Prostate gland (tissue), 2 donors: ENCODE measurements around the gene STK17B. TPM values are rescaled to one million over a fixed set of nuclear protein-coding genes. Genes with fewer than 3 reads are reported as not detected.

Source experiments
- DNase-seq: peaks from one replicate; pipeline ENCODE4 v3.0.0-alpha.2; 2019; ENCODE audit warnings: low spot score
- H3K27ac ChIP-seq, 2 donors: fragments of 200-600 bp; sonication (generic); 2 replicates each; pipeline ENCODE4 v1.5.1; 2017 to 2019
- H3K27me3 ChIP-seq: fragments of 200-600 bp; sonication (generic); replicated peaks from 2 replicates; pipeline ENCODE4 v1.5.1; 2019; ENCODE audit not compliant: insufficient read depth
- H3K36me3 ChIP-seq, 2 donors: fragments of 200-600 bp; sonication (generic); 1 replicate in 1 of 2; 2 replicates in 1 of 2; pipeline versions ENCODE4 v1.5.1 to v1.8.1; 2017 to 2019
- H3K4me1 ChIP-seq: fragments of 200-600 bp; sonication (generic); replicated peaks from 2 replicates; pipeline ENCODE4 v1.5.1; 2019
- H3K4me3 ChIP-seq, 2 donors: fragments of 200-600 bp; sonication (generic); 2 replicates each; pipeline ENCODE4 v1.5.1; 2017 to 2019
- H3K9me3 ChIP-seq: fragments of 200-600 bp; sonication (generic); 2 replicates; pipeline ENCODE4 v1.5.1; 2017
- CTCF ChIP-seq, 4 experiments: fragments of 200-600 bp in 2 of 4; fragments of 450-650 bp in 2 of 4; sonication (generic) in 2 of 4; IDR thresholded peaks; 1 replicate in 3 of 4; 2 replicates in 1 of 4; pipeline ENCODE4 v1.5.1; 2016 to 2019; ENCODE audit warnings: antibody characterized with exemption in 4 of 4, mild to moderate bottlenecking in 2 of 4, moderate library complexity in 2 of 4
- POLR2A ChIP-seq: fragments of 450-650 bp; IDR thresholded peaks from one replicate; pipeline ENCODE4 v1.6.1; 2016; ENCODE audit warnings: antibody characterized with exemption, mild to moderate bottlenecking
- POLR2AphosphoS5 ChIP-seq: sonication (generic); formaldehyde crosslinking; IDR thresholded peaks from one replicate; pipeline ENCODE4 v1.6.1; 2017; ENCODE audit warnings: antibody characterized with exemption
- WGBS: methylation state at CpG from one replicate; pipeline ENCODE4 v1.1.5; 2018; 5-methylcytosine and 5-hydroxymethylcytosine counted together
- intact Hi-C: fragments of 100-400 bp; cut with DNase I; formaldehyde crosslinking; loops from one replicate; pipeline ENCODE4 v1.14.2; 2022
- total RNA-seq, 2 donors: library from RNA; depleted of rRNA; stranded (reverse); fragments of >200 nt; gene quantifications; one replicate each; pipeline ENCODE4 v1.1.0, GENCODE V29; 2016

The STK17B gene
- total RNA-seq, 2 donors from 2014 or later: 24.6 to 25.0 TPM

- DNase-seq: no peak
- TF ChIP-seq POLR2A: no peak
- no peak for TF ChIP-seq CTCF (IDR thresholded peaks at IDR 0.05)
- TF ChIP-seq POLR2AphosphoS5: no peak
- intact Hi-C loops: no loop called here
- 62% methylated on average over 5 of the region's 5 CpGs for WGBS
- Histone ChIP-seq H3K4me1 (no peaks in the 10 kb centered on the region), H3K36me3 (no peaks in the 10 kb centered on the region), H3K9me3 (no peaks in the 10 kb centered on the region), H3K4me3 (peak overlapping the region; percentile 95), H3K27ac (peak overlapping the region in 1 of 2 donors; percentile 93), H3K27me3 (no peaks in the 10 kb centered on the region)
Observed at GRCh38 chr2:196169516-196169915, 1.9 kb downstream of the STK17B start.

- no peak overlapping the region for H3K27ac ChIP-seq
- no peaks in the 10 kb centered on the region for H3K27me3 ChIP-seq
- H3K4me3 ChIP-seq: peak overlapping the region in 1 of 2 donors; percentile 11
- H3K36me3 ChIP-seq: no peaks in the 10 kb centered on the region
- H3K4me1 ChIP-seq: no peaks in the 10 kb centered on the region
- TF ChIP-seq POLR2AphosphoS5: no peak
- no peak for TF ChIP-seq CTCF (IDR thresholded peaks at IDR 0.05)
- no peak for TF ChIP-seq POLR2A
- H3K9me3 ChIP-seq: no peaks in the 10 kb centered on the region
- intact Hi-C loops: no loop called here
- WGBS: 60% methylated on average over 4 of the region's 4 CpGs
- DNase-seq: no peak
Observed at GRCh38 chr2:196168181-196168580, 3.2 kb downstream of the STK17B start.

- Histone ChIP-seq H3K27ac (no peak overlapping the region), H3K36me3 (no peaks in the 10 kb centered on the region), H3K9me3 (no peaks in the 10 kb centered on the region), H3K4me3 (no peak overlapping the region), H3K27me3 (no peaks in the 10 kb centered on the region), H3K4me1 (no peaks in the 10 kb centered on the region)
- TF ChIP-seq POLR2AphosphoS5 (no peak), POLR2A (no peak), CTCF (IDR thresholded peaks at IDR 0.05) (no peak)
- intact Hi-C loops: no loop called here
- 67% methylated on average over 2 of the region's 2 CpGs for WGBS
- DNase-seq: no peak
Observed at GRCh38 chr2:196167666-196168065, 3.7 kb downstream of the STK17B start.

- no peak overlapping the region for H3K4me3 ChIP-seq
- intact Hi-C loops: no loop called here
- H3K36me3 ChIP-seq: no peaks in the 10 kb centered on the region
- TF ChIP-seq POLR2AphosphoS5 (no peak), POLR2A (no peak), CTCF (IDR thresholded peaks at IDR 0.05) (no peak)
- no peaks in the 10 kb centered on the region for H3K9me3 ChIP-seq
- WGBS: 90% methylated on average over 1 of the region's 1 CpG
- DNase-seq: no peak
- no peaks in the 10 kb centered on the region for H3K4me1 ChIP-seq
- no peak overlapping the region for H3K27ac ChIP-seq
- no peaks in the 10 kb centered on the region for H3K27me3 ChIP-seq
Observed at GRCh38 chr2:196166876-196167275, 4.5 kb downstream of the STK17B start.

GRCh38 chr2:196165016-196165415 is 6.4 kb downstream of the STK17B start:
- no peak for TF ChIP-seq POLR2AphosphoS5
- no peak for TF ChIP-seq POLR2A
- TF ChIP-seq CTCF (IDR thresholded peaks at IDR 0.05): no peak
- Histone ChIP-seq H3K9me3 (no peaks in the 10 kb centered on the region), H3K27me3 (no peaks in the 10 kb centered on the region), H3K4me3 (no peak overlapping the region), H3K36me3 (no peaks in the 10 kb centered on the region), H3K27ac (no peak overlapping the region), H3K4me1 (no peaks in the 10 kb centered on the region)
- DNase-seq: no peak
- intact Hi-C loops: no loop called here
- 80% methylated on average over 4 of the region's 4 CpGs for WGBS
